Hematopoietic multipotent progenitor cell treated with erythropoietin and hydrocortisone succinate and interleukin-3 and kit ligand, for 6 days (in vitro differentiated cells): ENCODE data around the gene DNAJC10.
"Not testable (repeated sequence)": the region's sequence is repeated elsewhere in the genome, so short reads cannot be mapped to it uniquely, and the experiment has no call there.

Experiments used
- DNase-seq: peaks from one replicate; pipeline ENCODE4 v3.0.0-alpha.2; 2015

Gene DNAJC10

GRCh38 chr2:182728014-182728413 is 12.0 kb downstream of the DNAJC10 start:
- no peak for DNase-seq

- DNase-seq: no peak
Observed at GRCh38 chr2:182729710-182730339, 13.8 kb downstream of the DNAJC10 start.

- no peak for DNase-seq
Observed at GRCh38 chr2:182730486-182730885, 14.4 kb downstream of the DNAJC10 start.

- no peak for DNase-seq
Observed at GRCh38 chr2:182732736-182733135, 16.7 kb downstream of the DNAJC10 start.

- no peak for DNase-seq
Observed at GRCh38 chr2:182733572-182733971, 17.5 kb downstream of the DNAJC10 start.

- not testable (repeated sequence) for DNase-seq
Observed at GRCh38 chr2:182736856-182737255, 20.8 kb downstream of the DNAJC10 start.

- DNase-seq: no peak
Observed at GRCh38 chr2:182740701-182741100, 24.6 kb downstream of the DNAJC10 start.

- DNase-seq: no peak
Observed at GRCh38 chr2:182741620-182742019, 25.6 kb downstream of the DNAJC10 start.

GRCh38 chr2:182744490-182744889 is 28.4 kb downstream of the DNAJC10 start:
- DNase-seq: no peak

GRCh38 chr2:182745061-182745460 is 29.0 kb downstream of the DNAJC10 start:
- no peak for DNase-seq

- DNase-seq: not testable (repeated sequence)
Observed at GRCh38 chr2:182745894-182746293, 29.8 kb downstream of the DNAJC10 start.

- DNase-seq: no peak
Observed at GRCh38 chr2:182754231-182754630, 38.2 kb downstream of the DNAJC10 start.

- DNase-seq: no peak
Observed at GRCh38 chr2:182758379-182758778, 42.3 kb downstream of the DNAJC10 start.

GRCh38 chr2:182761903-182762302 is 45.8 kb downstream of the DNAJC10 start:
- DNase-seq: no peak

- DNase-seq: peak; percentile 68
Observed at GRCh38 chr2:182763311-182763912, 47.4 kb downstream of the DNAJC10 start.

GRCh38 chr2:182766626-182767025 is 50.6 kb downstream of the DNAJC10 start:
- DNase-seq: no peak

- peak; percentile 60 for DNase-seq
Observed at GRCh38 chr2:182767578-182767977, 51.5 kb downstream of the DNAJC10 start.

GRCh38 chr2:182768950-182769349 is 52.9 kb downstream of the DNAJC10 start:
- not testable (repeated sequence) for DNase-seq

GRCh38 chr2:182779323-182779722 is 63.3 kb downstream of the DNAJC10 start:
- DNase-seq: no peak

- DNase-seq: not testable (repeated sequence)
Observed at GRCh38 chr2:182781099-182781498, 65.0 kb downstream of the DNAJC10 start.

- DNase-seq: not testable (repeated sequence)
Observed at GRCh38 chr2:182782686-182783085, 66.6 kb downstream of the DNAJC10 start.

- no peak for DNase-seq
Observed at GRCh38 chr2:182784058-182784706, 68.1 kb downstream of the DNAJC10 start.

GRCh38 chr2:182784777-182785176 is 68.7 kb downstream of the DNAJC10 start:
- peak; percentile 64 for DNase-seq

GRCh38 chr2:182792441-182792840 is 76.4 kb downstream of the DNAJC10 start:
- no peak for DNase-seq
